Ishikawa (cell line): ENCODE measurements around the gene ZNF23.

ENCODE experiments used
- CEBPB ChIP-seq: IDR thresholded peaks from 2 replicates; pipeline ENCODE4 v1.6.1; 2012
- CREB1 ChIP-seq: IDR thresholded peaks from 2 replicates; pipeline ENCODE4 v1.6.1; 2012; ENCODE audit warnings: low read depth
- EGR1 ChIP-seq: IDR thresholded peaks from 2 replicates; pipeline ENCODE4 v1.6.1; 2012
- EP300 ChIP-seq: IDR thresholded peaks from 2 replicates; pipeline ENCODE4 v1.6.1; 2012; ENCODE audit warnings: borderline replicate concordance
- FOXM1 ChIP-seq: IDR thresholded peaks from 2 replicates; pipeline ENCODE4 v1.6.1; 2012; ENCODE audit warnings: low read depth, borderline replicate concordance
- MAX ChIP-seq: IDR thresholded peaks from 2 replicates; pipeline ENCODE4 v1.6.1; 2012
- NFIC ChIP-seq: IDR thresholded peaks from 2 replicates; pipeline ENCODE4 v1.6.1; 2012
- RAD21 ChIP-seq: IDR thresholded peaks from 2 replicates; pipeline ENCODE4 v1.6.1; 2012; ENCODE audit warnings: low read depth
- REST ChIP-seq: IDR thresholded peaks from 2 replicates; pipeline ENCODE4 v1.6.1; 2012; ENCODE audit warnings: low read depth, mild to moderate bottlenecking
- TAF1 ChIP-seq: IDR thresholded peaks from 2 replicates; pipeline ENCODE4 v1.6.1; 2012; ENCODE audit warnings: low read depth, mild to moderate bottlenecking
- TCF12 ChIP-seq: IDR thresholded peaks from 2 replicates; pipeline ENCODE4 v1.6.1; 2012; ENCODE audit warnings: low read depth
- TEAD4 ChIP-seq: IDR thresholded peaks from 2 replicates; pipeline ENCODE4 v1.6.1; 2012
- USF1 ChIP-seq: IDR thresholded peaks from 2 replicates; pipeline ENCODE4 v1.6.1; 2012
- YY1 ChIP-seq: IDR thresholded peaks from 2 replicates; pipeline ENCODE4 v1.6.1; 2012; ENCODE audit warnings: low read depth
- ZBTB7A ChIP-seq: IDR thresholded peaks from 2 replicates; pipeline ENCODE4 v1.6.1; 2012; ENCODE audit warnings: low read depth

The ZNF23 gene

GRCh38 chr16:71412270-71413160 lies 49.5 kb downstream of the ZNF23 start:
- TF ChIP-seq CEBPB: no peak
- TF ChIP-seq ZBTB7A: no peak
- no peak for TF ChIP-seq NFIC
- TF ChIP-seq TEAD4: no peak
- TF ChIP-seq TCF12: no peak
- no peak for TF ChIP-seq TAF1
- TF ChIP-seq YY1: no peak
- peak; percentile 71 for TF ChIP-seq RAD21
- TF ChIP-seq MAX: peak; percentile 32; the same call in 1 of the 2 replicates

GRCh38 chr16:71410146-71410545 lies 51.9 kb downstream of the ZNF23 start:
- TF ChIP-seq TCF12 (no peak), TAF1 (no peak), NFIC (no peak), REST (no peak), FOXM1 (no peak), EP300 (no peak), MAX (no peak)

GRCh38 chr16:71409011-71409775 lies 52.9 kb downstream of the ZNF23 start:
- TF ChIP-seq TCF12 (no peak), EGR1 (no peak), CEBPB (no peak), REST (no peak), TAF1 (no peak), YY1 (no peak)

- TF ChIP-seq ZBTB7A (no peak), USF1 (no peak), EP300 (no peak), CREB1 (no peak), FOXM1 (no peak), YY1 (no peak), TEAD4 (no peak), CEBPB (no peak), EGR1 (no peak), NFIC (no peak), TAF1 (no peak), REST (no peak), TCF12 (no peak), MAX (no peak)
These were observed 53.5 kb downstream of the ZNF23 start for GRCh38 chr16:71408536-71408935.

- TF ChIP-seq FOXM1 (no peak), MAX (no peak), EGR1 (no peak), CEBPB (no peak), REST (no peak), TCF12 (no peak), NFIC (no peak)
These were observed 54.3 kb downstream of the ZNF23 start for GRCh38 chr16:71407731-71408130.
